Measurements from ENCODE around the gene IL11. TPM values are rescaled to one million over a fixed set of nuclear protein-coding genes. Genes with fewer than 3 reads are reported as not detected.
A peak's percentile ranks its signal among the peaks of the same experiment; 100 is the strongest.

Gene IL11
- total RNA-seq, 1 donor from 2014 or later, result 0.06 TPM

- DNase-seq (ENCODE audit: low spot score), result no peak
- Histone ChIP-seq H3K4me2 (no peak overlapping the region), H3K9me3 (ENCODE audit: low read depth) (no peaks in the 10 kb centered on the region), H3F3A (ENCODE audit: low read depth) (peaks cover 28% of the 10 kb centered on the region), H3K27me3 (peaks cover under 1% of the 10 kb centered on the region), H3K9ac (no peak overlapping the region), H2AFZ (replicated peaks) (no peak overlapping the region), H3K79me2 (ENCODE audit: low read depth) (peaks cover 13% of the 10 kb centered on the region), H3K36me3 (no peaks in the 10 kb centered on the region), H4K20me1 (ENCODE audit: low read depth) (peaks cover 63% of the 10 kb centered on the region), H3K4me1 (peaks cover 29% of the 10 kb centered on the region), H3K4me3 (no peak overlapping the region), H3K27ac (no peak overlapping the region)
- Mint-ChIP-seq H3K36me3 (peaks cover 8% of the 10 kb centered on the region), H3K4me3 (no peak overlapping the region), H3K27me3 (ENCODE audit: insufficient read depth, low read depth) (peaks cover 5% of the 10 kb centered on the region), H3K9me3 (no peaks in the 10 kb centered on the region), H3K4me1 (peaks cover 33% of the 10 kb centered on the region), H3K27ac (no peak overlapping the region)
- no peak for TF ChIP-seq EZH2 (IDR thresholded peaks at IDR 0.05)
- TF ChIP-seq EZH2phosphoT487 (IDR thresholded peaks at IDR 0.05), result no peak
- TF ChIP-seq CTCF (IDR thresholded peaks at IDR 0.05), result no peak
These were observed 24.2 kb downstream of the IL11 start for GRCh38 chr19:55345818-55346724.

- H3K9me3 Mint-ChIP-seq, result no peaks in the 10 kb centered on the region
- H3K36me3 ChIP-seq, result no peaks in the 10 kb centered on the region
- no peak overlapping the region for H3K9ac ChIP-seq
- H4K20me1 ChIP-seq (ENCODE audit: low read depth), result peaks cover 63% of the 10 kb centered on the region
- no peak overlapping the region for H3K4me3 ChIP-seq
- no peak overlapping the region for H3K27ac ChIP-seq
- peaks cover 29% of the 10 kb centered on the region for H3K4me1 ChIP-seq
- H3K27me3 Mint-ChIP-seq (ENCODE audit: insufficient read depth, low read depth), result peaks cover 2% of the 10 kb centered on the region
- no peaks in the 10 kb centered on the region for H3K27me3 ChIP-seq
- no peak overlapping the region for H3K4me2 ChIP-seq
- TF ChIP-seq EZH2 (IDR thresholded peaks at IDR 0.05), result no peak
- no peak for TF ChIP-seq EZH2phosphoT487 (IDR thresholded peaks at IDR 0.05)
- no peak for TF ChIP-seq CTCF (IDR thresholded peaks at IDR 0.05)
- peaks cover 33% of the 10 kb centered on the region for H3K4me1 Mint-ChIP-seq
- no peak for DNase-seq (ENCODE audit: low spot score)
- H3K79me2 ChIP-seq (ENCODE audit: low read depth), result peaks cover 22% of the 10 kb centered on the region
- peaks cover 8% of the 10 kb centered on the region for H3K36me3 Mint-ChIP-seq
- H3F3A ChIP-seq (ENCODE audit: low read depth), result peaks cover 29% of the 10 kb centered on the region
- peak overlapping the region; percentile 27 for H3K4me3 Mint-ChIP-seq
- no peak overlapping the region for H2AFZ ChIP-seq (replicated peaks)
- no peaks in the 10 kb centered on the region for H3K9me3 ChIP-seq (ENCODE audit: low read depth)
- no peak overlapping the region for H3K27ac Mint-ChIP-seq
These were observed 25.0 kb downstream of the IL11 start for GRCh38 chr19:55345101-55345817.

GRCh38 chr19:55344444-55344843 lies 25.8 kb downstream of the IL11 start:
- peaks cover 26% of the 10 kb centered on the region for H3F3A ChIP-seq (ENCODE audit: low read depth)
- H2AFZ ChIP-seq (replicated peaks), result no peak overlapping the region
- DNase-seq (ENCODE audit: low spot score), result no peak
- Mint-ChIP-seq H3K27me3 (ENCODE audit: insufficient read depth, low read depth) (peaks cover 4% of the 10 kb centered on the region), H3K4me1 (peaks cover 33% of the 10 kb centered on the region), H3K36me3 (peaks cover 8% of the 10 kb centered on the region), H3K4me3 (peak overlapping the region; percentile 13), H3K9me3 (no peaks in the 10 kb centered on the region), H3K27ac (no peak overlapping the region)
- H3K9me3 ChIP-seq (ENCODE audit: low read depth), result no peaks in the 10 kb centered on the region
- H3K27ac ChIP-seq, result no peak overlapping the region
- no peaks in the 10 kb centered on the region for H3K27me3 ChIP-seq
- no peak overlapping the region for H3K4me2 ChIP-seq
- peaks cover 63% of the 10 kb centered on the region for H4K20me1 ChIP-seq (ENCODE audit: low read depth)
- H3K79me2 ChIP-seq (ENCODE audit: low read depth), result peaks cover 26% of the 10 kb centered on the region
- no peaks in the 10 kb centered on the region for H3K36me3 ChIP-seq
- H3K4me1 ChIP-seq, result peaks cover 28% of the 10 kb centered on the region
- TF ChIP-seq EZH2phosphoT487 (IDR thresholded peaks at IDR 0.05) (no peak), CTCF (IDR thresholded peaks at IDR 0.05) (no peak)
- H3K9ac ChIP-seq, result no peak overlapping the region
- no peak overlapping the region for H3K4me3 ChIP-seq

All from neural progenitor cell (in vitro differentiated cells).